Spinal cord (tissue), 10 donors: ENCODE data around the gene SYNPO2. TPM values are rescaled to one million over a fixed set of nuclear protein-coding genes. Genes with fewer than 3 reads are reported as not detected.

Source experiments
- DNase-seq, 6 donors: peaks; one replicate each; pipeline versions ENCODE4 v3.0.0 to v3.0.0-alpha.2; 2013 to 2015; ENCODE audit warnings: low spot score in 6 of 6, low read depth in 4 of 6
- H3K27ac ChIP-seq: one replicate; pipeline ENCODE4 v1.5.1; 2013; ENCODE audit warnings: low read depth, low read length, control low read depth
- H3K27me3 ChIP-seq: one replicate; pipeline ENCODE4 v1.6.1; 2013; ENCODE audit warnings: low read length; ENCODE audit not compliant: control insufficient read depth, insufficient read depth
- H3K36me3 ChIP-seq: one replicate; pipeline ENCODE4 v1.6.1; 2013; ENCODE audit warnings: low read length; ENCODE audit not compliant: control insufficient read depth, insufficient read depth
- H3K4me1 ChIP-seq: one replicate; pipeline ENCODE4 v1.6.1; 2013; ENCODE audit warnings: low read length; ENCODE audit not compliant: control insufficient read depth, insufficient read depth
- H3K4me3 ChIP-seq: one replicate; pipeline ENCODE4 v1.5.1; 2013; ENCODE audit warnings: low read depth, low read length, control low read depth
- H3K9me3 ChIP-seq: one replicate; pipeline ENCODE4 v1.6.1; 2013; ENCODE audit warnings: low read length; ENCODE audit not compliant: control insufficient read depth, insufficient read depth
- WGBS: methylation state at CpG from one replicate; pipeline ENCODE4 v1.1.5; 2013; ENCODE audit warnings: missing lambda C conversion rate; ENCODE audit not compliant: insufficient coverage; 5-methylcytosine and 5-hydroxymethylcytosine counted together
- polyA plus RNA-seq, 2 donors: library from polyadenylated mRNA; unstranded; fragments of 120-200 nt; gene quantifications; one replicate each; pipeline ENCODE4 v1.2.1, GENCODE V29; 2013; ENCODE audit not compliant: insufficient read length in 2 of 2
- total RNA-seq, 2 donors: library from RNA; depleted of rRNA in 1 of 2; stranded (reverse); fragments of 120-200 nt in 1 of 2; fragments of >200 nt in 1 of 2; gene quantifications; one replicate each; pipeline versions ENCODE4 v1.2.3 to v1.2.4, GENCODE V29; 2013 to 2014
- donor health status: healthy.

The SYNPO2 gene
- total and polyA plus RNA-seq, 4 donors = 6.1 to 14.3 (median 9.7) TPM

DNA sequence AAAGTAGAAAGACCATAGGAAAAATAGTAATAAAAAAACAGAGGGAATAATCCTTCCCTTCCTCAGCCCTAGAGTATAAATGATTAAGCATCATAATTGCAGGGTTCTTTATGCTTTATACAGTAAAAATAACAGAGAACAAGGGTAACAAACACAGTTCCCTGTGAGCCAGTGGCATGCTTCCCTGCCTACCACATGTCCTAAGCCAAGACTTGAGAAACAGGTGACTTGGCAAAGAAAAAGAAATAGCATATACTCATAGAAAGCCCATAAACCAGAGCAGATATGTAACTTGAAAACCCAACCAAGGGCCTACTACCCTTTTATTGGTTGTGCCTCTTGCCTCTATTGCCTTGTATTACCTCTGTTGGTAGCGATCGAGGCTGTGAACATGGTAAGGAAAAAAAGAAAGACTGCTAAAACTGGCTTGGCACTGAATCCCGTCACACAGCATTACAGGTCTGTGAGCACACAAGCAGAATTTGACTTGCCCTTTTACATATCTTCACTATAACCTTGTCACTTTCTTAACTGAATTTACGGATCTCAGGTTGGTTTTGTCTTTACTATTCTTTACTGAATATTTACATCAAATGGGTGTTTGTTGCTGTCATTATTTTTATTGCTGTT is 216.1 kb downstream of the SYNPO2 start:
- DNase-seq = no peak
- no peak overlapping the region for H3K27ac ChIP-seq
- peaks cover 1% of the 10 kb centered on the region for H3K9me3 ChIP-seq
- WGBS = no CpG with 5 or more reads among the region's 4 CpGs
- H3K27me3 ChIP-seq = no peaks in the 10 kb centered on the region
- no peaks in the 10 kb centered on the region for H3K36me3 ChIP-seq
- H3K4me1 ChIP-seq = no peaks in the 10 kb centered on the region
- H3K4me3 ChIP-seq = no peak overlapping the region

GRCh38 chr4:119105605-119106004 is 217.0 kb downstream of the SYNPO2 start:
- peaks cover 1% of the 10 kb centered on the region for H3K9me3 ChIP-seq
- no peak overlapping the region for H3K4me3 ChIP-seq
- no peak for DNase-seq
- no peak overlapping the region for H3K27ac ChIP-seq
- no peaks in the 10 kb centered on the region for H3K36me3 ChIP-seq
- WGBS = no CpG with 5 or more reads among the region's 1 CpG
- no peaks in the 10 kb centered on the region for H3K27me3 ChIP-seq
- H3K4me1 ChIP-seq = no peaks in the 10 kb centered on the region

DNA sequence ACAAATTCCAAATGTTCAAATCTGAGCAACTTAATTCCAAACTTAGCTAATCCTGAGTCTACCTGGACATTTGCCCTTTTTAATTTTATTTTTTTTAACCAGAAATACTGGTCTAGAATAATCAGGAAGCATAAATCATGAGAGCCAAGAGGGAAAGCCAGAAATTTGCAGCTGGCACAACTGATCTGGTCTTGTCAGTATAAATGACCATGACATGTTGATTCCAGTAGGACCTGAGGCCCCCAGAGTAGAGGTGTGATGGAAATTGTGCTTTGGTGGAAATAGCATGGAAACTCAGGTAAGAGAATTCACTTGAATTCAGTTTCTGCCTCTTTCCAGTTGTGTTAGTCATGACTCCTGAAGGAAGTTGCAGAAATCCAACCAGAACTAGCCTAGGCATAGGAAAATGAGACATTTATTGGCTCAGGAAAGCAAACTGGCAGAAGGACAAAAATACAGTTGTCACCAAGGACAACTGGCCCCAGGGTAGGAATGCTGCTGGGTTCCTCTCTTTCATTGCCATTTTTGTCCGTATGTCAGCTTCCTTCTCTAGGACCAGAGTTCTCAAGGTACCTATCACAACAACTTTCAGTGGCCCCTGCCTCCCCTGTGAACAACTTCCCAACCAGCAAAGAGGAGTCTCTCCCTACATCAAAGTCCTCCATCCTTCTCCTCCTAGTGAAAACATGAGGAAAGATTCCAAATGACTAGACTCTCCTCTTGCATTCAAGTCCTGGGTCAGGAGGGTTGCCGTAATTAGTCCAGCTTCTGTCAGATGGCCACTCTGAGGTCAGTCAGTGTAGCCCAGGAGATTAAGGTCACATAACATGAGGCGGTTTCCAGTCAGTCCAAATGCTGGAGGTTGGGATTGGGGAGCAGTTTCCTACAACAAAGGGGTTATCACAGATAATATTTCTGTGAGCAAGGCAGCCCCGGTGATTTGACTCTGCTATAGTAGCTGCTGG is 217.7 kb downstream of the SYNPO2 start:
- H3K36me3 ChIP-seq = no peaks in the 10 kb centered on the region
- H3K27ac ChIP-seq = no peak overlapping the region

GRCh38 chr4:119110121-119110520 is 221.5 kb downstream of the SYNPO2 start:
- 100% methylated on average over 1 of the region's 2 CpGs for WGBS
- no peak overlapping the region for H3K27ac ChIP-seq

More for the DNA sequence above, 217.7 kb downstream of the SYNPO2 start:
- Histone ChIP-seq H3K9me3 (peaks cover 1% of the 10 kb centered on the region), H3K4me1 (no peaks in the 10 kb centered on the region), H3K27me3 (no peaks in the 10 kb centered on the region), H3K4me3 (no peak overlapping the region)
- 69% methylated on average over 3 of the region's 4 CpGs for WGBS
- no peak for DNase-seq

More at GRCh38 chr4:119110121-119110520, 221.5 kb downstream of the SYNPO2 start:
- DNase-seq = no peak
- no peaks in the 10 kb centered on the region for H3K36me3 ChIP-seq
- H3K9me3 ChIP-seq = no peaks in the 10 kb centered on the region
- H3K4me3 ChIP-seq = no peak overlapping the region
- H3K27me3 ChIP-seq = no peaks in the 10 kb centered on the region
- no peaks in the 10 kb centered on the region for H3K4me1 ChIP-seq

Other genes starting within 250 kb of the SYNPO2 start
- gene METTL14, start 203.5 kb upstream of the SYNPO2 start, total RNA-seq = 10 to 100 TPM; 15.6 to 40.8 TPM
- 10 to 100 TPM; 26.7 to 39.2 TPM for gene METTL14, start 203.5 kb upstream of the SYNPO2 start, polyA plus RNA-seq
- gene SEC24D, start 52.7 kb upstream of the SYNPO2 start, total RNA-seq = 10 to 100 TPM; 27.9 to 40.9 TPM
- 10 to 100 TPM; 12.7 to 14.8 TPM for gene SEC24D, start 52.7 kb upstream of the SYNPO2 start, polyA plus RNA-seq
- gene MYOZ2, start 247.0 kb downstream of the SYNPO2 start, total RNA-seq = under 1 TPM; 0.30 to 0.66 TPM
- gene MYOZ2, start 247.0 kb downstream of the SYNPO2 start, polyA plus RNA-seq = under 1 TPM; 0.32 to 0.90 TPM